ENCODE data around the gene HNRNPU.
A peak's percentile ranks its signal among the peaks of the same experiment; 100 is the strongest.

DNA sequence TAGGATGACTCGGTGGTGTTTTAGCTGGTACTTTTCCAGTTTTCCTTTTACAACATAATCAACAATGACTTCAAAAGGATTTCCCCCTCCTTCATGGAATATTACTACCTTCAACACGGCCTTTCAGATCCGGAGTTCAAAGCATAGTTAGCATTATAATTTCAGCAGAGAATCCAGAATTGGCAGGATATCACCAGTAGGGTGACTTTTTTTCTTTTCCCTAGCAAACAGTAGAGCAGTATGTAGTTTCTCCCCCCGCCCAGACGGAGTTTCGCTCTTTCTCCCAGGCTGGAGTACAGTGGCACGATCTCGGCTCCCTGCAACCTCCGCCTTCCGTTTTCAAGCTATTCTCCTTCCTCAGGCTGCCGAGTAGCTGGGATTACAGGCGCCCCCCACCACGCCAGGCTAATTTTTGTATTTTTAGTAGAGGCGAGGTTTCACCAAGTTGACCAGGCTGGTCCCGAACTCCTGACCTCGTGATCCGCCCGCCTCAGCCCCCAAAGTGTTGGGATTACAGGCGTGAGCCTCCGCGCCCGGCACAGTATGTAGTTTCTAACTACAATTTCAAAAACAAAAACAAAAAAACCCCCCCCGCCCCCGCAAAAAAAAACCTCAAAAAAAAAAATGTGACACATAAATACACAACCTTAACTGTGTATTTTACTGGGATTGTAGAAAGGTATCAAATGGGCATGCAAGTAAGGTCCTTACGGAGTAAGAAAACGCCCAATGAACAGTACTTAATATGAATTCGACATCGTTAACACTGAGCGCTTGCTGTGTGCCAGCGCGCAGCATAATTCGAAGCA is 30.4 kb downstream of the HNRNPU start:
- TF ChIP-seq POLR2A (IDR thresholded peaks at IDR 0.05), result peak in 1 of 2 donors; percentile 2
- TF ChIP-seq, protein P1, sequence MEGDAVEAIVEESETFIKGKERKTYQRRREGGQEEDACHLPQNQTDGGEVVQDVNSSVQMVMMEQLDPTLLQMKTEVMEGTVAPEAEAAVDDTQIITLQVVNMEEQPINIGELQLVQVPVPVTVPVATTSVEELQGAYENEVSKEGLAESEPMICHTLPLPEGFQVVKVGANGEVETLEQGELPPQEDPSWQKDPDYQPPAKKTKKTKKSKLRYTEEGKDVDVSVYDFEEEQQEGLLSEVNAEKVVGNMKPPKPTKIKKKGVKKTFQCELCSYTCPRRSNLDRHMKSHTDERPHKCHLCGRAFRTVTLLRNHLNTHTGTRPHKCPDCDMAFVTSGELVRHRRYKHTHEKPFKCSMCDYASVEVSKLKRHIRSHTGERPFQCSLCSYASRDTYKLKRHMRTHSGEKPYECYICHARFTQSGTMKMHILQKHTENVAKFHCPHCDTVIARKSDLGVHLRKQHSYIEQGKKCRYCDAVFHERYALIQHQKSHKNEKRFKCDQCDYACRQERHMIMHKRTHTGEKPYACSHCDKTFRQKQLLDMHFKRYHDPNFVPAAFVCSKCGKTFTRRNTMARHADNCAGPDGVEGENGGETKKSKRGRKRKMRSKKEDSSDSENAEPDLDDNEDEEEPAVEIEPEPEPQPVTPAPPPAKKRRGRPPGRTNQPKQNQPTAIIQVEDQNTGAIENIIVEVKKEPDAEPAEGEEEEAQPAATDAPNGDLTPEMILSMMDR (IDR thresholded peaks at IDR 0.05), result peak in 4 of 6 experiments; percentile 12 to 50 (median 22)
